ENCODE results near the gene OLFML3. TPM values are rescaled to one million over a fixed set of nuclear protein-coding genes. Genes with fewer than 3 reads are reported as not detected.

Gene OLFML3
- total RNA-seq, 1 donor from 2014 or later, result 6.1 TPM

DNA sequence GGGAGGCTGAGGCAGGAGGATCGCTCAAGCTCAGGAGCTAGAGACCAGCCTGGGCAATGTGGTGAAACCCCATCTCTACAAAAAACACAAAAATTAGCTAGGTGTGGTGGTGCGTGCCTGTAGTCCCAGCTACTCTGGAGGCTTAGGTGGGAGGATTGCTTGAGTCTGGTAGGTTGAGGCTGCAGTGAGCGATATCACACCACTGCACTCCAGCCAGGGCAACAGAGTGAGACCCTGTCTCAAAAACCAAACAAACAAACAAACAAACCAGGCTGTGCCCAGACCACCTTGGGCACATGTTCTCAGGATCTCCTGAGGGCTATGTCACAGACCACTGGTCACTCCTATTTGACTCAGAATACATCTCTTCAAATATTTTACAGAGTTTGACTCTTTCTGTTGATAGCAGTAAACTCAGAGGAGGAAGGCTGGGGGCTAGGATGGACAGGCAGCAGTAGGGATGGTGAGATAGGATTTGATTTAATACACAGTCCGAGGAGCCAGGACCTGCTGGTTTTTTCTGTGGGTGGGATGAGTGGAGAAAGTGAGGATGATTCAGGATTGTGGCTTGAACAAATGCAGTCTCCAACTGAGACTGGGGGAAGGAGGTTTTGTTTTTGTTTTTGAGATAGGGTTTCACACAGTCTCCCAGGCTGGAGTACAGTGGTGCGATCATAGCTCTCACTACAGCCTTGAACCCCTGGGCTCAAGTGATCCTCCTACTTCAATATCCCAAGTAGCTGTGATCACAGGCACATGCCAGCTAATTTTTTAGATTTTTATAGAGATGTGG lies 46.5 kb downstream of the OLFML3 start:
- H3K9me3 Mint-ChIP-seq, result no peaks in the 10 kb centered on the region
- H3K27me3 Mint-ChIP-seq (ENCODE audit: low read depth), result no peaks in the 10 kb centered on the region
- H3K4me1 Mint-ChIP-seq, result peaks cover 8% of the 10 kb centered on the region
- H3K27ac Mint-ChIP-seq (ENCODE audit: unreplicated experiment), result no peak overlapping the region
- no peak for DNase-seq (ENCODE audit: low read depth, low spot score)
- H3K4me3 Mint-ChIP-seq, result no peak overlapping the region
- TF ChIP-seq, protein P1, sequence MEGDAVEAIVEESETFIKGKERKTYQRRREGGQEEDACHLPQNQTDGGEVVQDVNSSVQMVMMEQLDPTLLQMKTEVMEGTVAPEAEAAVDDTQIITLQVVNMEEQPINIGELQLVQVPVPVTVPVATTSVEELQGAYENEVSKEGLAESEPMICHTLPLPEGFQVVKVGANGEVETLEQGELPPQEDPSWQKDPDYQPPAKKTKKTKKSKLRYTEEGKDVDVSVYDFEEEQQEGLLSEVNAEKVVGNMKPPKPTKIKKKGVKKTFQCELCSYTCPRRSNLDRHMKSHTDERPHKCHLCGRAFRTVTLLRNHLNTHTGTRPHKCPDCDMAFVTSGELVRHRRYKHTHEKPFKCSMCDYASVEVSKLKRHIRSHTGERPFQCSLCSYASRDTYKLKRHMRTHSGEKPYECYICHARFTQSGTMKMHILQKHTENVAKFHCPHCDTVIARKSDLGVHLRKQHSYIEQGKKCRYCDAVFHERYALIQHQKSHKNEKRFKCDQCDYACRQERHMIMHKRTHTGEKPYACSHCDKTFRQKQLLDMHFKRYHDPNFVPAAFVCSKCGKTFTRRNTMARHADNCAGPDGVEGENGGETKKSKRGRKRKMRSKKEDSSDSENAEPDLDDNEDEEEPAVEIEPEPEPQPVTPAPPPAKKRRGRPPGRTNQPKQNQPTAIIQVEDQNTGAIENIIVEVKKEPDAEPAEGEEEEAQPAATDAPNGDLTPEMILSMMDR (conservative IDR thresholded peaks at IDR 0.05), result no peak
- no peaks in the 10 kb centered on the region for H3K36me3 Mint-ChIP-seq (ENCODE audit: low read depth)

DNA sequence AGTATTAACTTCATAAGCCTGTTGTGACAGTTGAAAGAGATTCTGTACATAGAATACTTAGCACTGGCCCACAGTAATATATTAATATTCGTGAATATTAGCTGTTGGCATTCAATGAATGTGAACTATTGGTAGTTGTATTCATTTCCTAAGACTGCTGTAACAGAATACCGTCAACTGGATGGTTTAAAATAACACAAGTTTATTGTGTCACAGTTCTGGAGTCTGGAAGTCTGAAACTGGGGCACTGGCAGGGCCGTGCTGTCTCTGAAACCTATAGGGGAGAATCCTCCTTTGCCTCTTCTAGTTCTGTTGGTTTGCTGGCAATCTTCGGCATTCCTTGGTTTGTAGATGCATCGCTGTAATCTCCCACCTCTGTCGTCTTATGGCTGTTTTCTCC lies 47.5 kb downstream of the OLFML3 start:
- TF ChIP-seq, protein P1 (conservative IDR thresholded peaks at IDR 0.05), result no peak
- H3K36me3 Mint-ChIP-seq (ENCODE audit: low read depth), result no peaks in the 10 kb centered on the region
- peaks cover 8% of the 10 kb centered on the region for H3K4me1 Mint-ChIP-seq
- H3K27me3 Mint-ChIP-seq (ENCODE audit: low read depth), result no peaks in the 10 kb centered on the region
- H3K4me3 Mint-ChIP-seq, result no peak overlapping the region
- H3K27ac Mint-ChIP-seq (ENCODE audit: unreplicated experiment), result no peak overlapping the region
- no peaks in the 10 kb centered on the region for H3K9me3 Mint-ChIP-seq
- no peak for DNase-seq (ENCODE audit: low read depth, low spot score)

Other genes with a start within 250 kb of the OLFML3 start
- gene PHTF1, start 220.0 kb upstream of the OLFML3 start, total RNA-seq, result 48.5 and 50.2 TPM in 2 replicates
- 26.8 and 31.1 TPM in 2 replicates for gene RSBN1, start 167.0 kb upstream of the OLFML3 start, total RNA-seq
- not detected in 2 replicates for gene PTPN22, start 107.8 kb upstream of the OLFML3 start, total RNA-seq
- 0.71 and 0.84 TPM in 2 replicates for gene BCL2L15, start 91.9 kb upstream of the OLFML3 start, total RNA-seq
- 23.6 and 25.3 TPM in 2 replicates for gene AP4B1, start 74.7 kb upstream of the OLFML3 start, total RNA-seq
- 21.4 and 21.5 TPM in 2 replicates for gene DCLRE1B, start 74.1 kb upstream of the OLFML3 start, total RNA-seq
- gene HIPK1, start 50.1 kb upstream of the OLFML3 start, total RNA-seq, result 53.4 and 57.7 TPM in 2 replicates
- gene SYT6, start 174.4 kb downstream of the OLFML3 start, total RNA-seq, result 3.1 and 3.5 TPM in 2 replicates

Data from neural crest cell (in vitro differentiated cells).